Measurements from ENCODE around the gene MMD. TPM values are rescaled to one million over a fixed set of nuclear protein-coding genes. Genes with fewer than 3 reads are reported as not detected.

The MMD gene
- total and polyA plus RNA-seq, 2 experiments from 2014 or later, result 65.3 to 85.0 TPM

- peak; percentile 58 to 72 for DNase-seq (ENCODE audit: low read depth in 1 of 2, low spot score in 1 of 2)
- H3K4me1 ChIP-seq (ENCODE audit: low read depth), result no peaks in the 10 kb centered on the region
- no peaks in the 10 kb centered on the region for H3K9me3 ChIP-seq (ENCODE audit: low read depth)
- no peak overlapping the region for H3K27ac ChIP-seq
- TF ChIP-seq CTCF (IDR thresholded peaks at IDR 0.05; ENCODE audit: low read depth, low read length), result peak; percentile 88
- H3K27me3 ChIP-seq, result no peaks in the 10 kb centered on the region
- H3K36me3 ChIP-seq, result no peaks in the 10 kb centered on the region
- H3K4me3 ChIP-seq, result no peak overlapping the region
Observed at GRCh38 chr17:55356434-55357328, 65.0 kb downstream of the MMD start.

GRCh38 chr17:55354941-55355340 is 66.7 kb downstream of the MMD start:
- no peak for TF ChIP-seq CTCF (IDR thresholded peaks at IDR 0.05; ENCODE audit: low read depth, low read length)
- no peaks in the 10 kb centered on the region for H3K9me3 ChIP-seq (ENCODE audit: low read depth)
- DNase-seq (ENCODE audit: low read depth in 1 of 2, low spot score in 1 of 2), result no peak
- no peaks in the 10 kb centered on the region for H3K27me3 ChIP-seq
- H3K4me1 ChIP-seq (ENCODE audit: low read depth), result no peaks in the 10 kb centered on the region
- no peaks in the 10 kb centered on the region for H3K36me3 ChIP-seq
- no peak overlapping the region for H3K27ac ChIP-seq
- no peak overlapping the region for H3K4me3 ChIP-seq

GRCh38 chr17:55354010-55354409 is 67.6 kb downstream of the MMD start:
- Histone ChIP-seq H3K9me3 (ENCODE audit: low read depth) (no peaks in the 10 kb centered on the region), H3K4me3 (no peak overlapping the region), H3K36me3 (no peaks in the 10 kb centered on the region), H3K27ac (no peak overlapping the region), H3K4me1 (ENCODE audit: low read depth) (no peaks in the 10 kb centered on the region), H3K27me3 (no peaks in the 10 kb centered on the region)
- no peak for TF ChIP-seq CTCF (IDR thresholded peaks at IDR 0.05; ENCODE audit: low read depth, low read length)
- DNase-seq (ENCODE audit: low read depth in 1 of 2, low spot score in 1 of 2), result no peak

- Histone ChIP-seq H3K4me3 (no peak overlapping the region), H3K36me3 (no peaks in the 10 kb centered on the region), H3K27me3 (no peaks in the 10 kb centered on the region), H3K4me1 (ENCODE audit: low read depth) (no peaks in the 10 kb centered on the region), H3K9me3 (ENCODE audit: low read depth) (no peaks in the 10 kb centered on the region), H3K27ac (no peak overlapping the region)
- peak in 1 of 2 donors; percentile 12 for DNase-seq (ENCODE audit: low read depth in 1 of 2, low spot score in 1 of 2)
- TF ChIP-seq CTCF (IDR thresholded peaks at IDR 0.05; ENCODE audit: low read depth, low read length), result no peak
Observed at GRCh38 chr17:55351226-55351625, 70.4 kb downstream of the MMD start.

GRCh38 chr17:55350825-55351205 is 70.8 kb downstream of the MMD start:
- H3K27ac ChIP-seq, result no peak overlapping the region
- H3K36me3 ChIP-seq, result no peaks in the 10 kb centered on the region
- H3K4me1 ChIP-seq (ENCODE audit: low read depth), result no peaks in the 10 kb centered on the region
- H3K27me3 ChIP-seq, result no peaks in the 10 kb centered on the region
- no peaks in the 10 kb centered on the region for H3K9me3 ChIP-seq (ENCODE audit: low read depth)
- no peak overlapping the region for H3K4me3 ChIP-seq
- DNase-seq (ENCODE audit: low read depth in 1 of 2, low spot score in 1 of 2), result no peak
- no peak for TF ChIP-seq CTCF (IDR thresholded peaks at IDR 0.05; ENCODE audit: low read depth, low read length)

Measured in cardiac muscle cell (in vitro differentiated cells and primary cell).